Measurements from ENCODE around the gene PPARD.

DNA sequence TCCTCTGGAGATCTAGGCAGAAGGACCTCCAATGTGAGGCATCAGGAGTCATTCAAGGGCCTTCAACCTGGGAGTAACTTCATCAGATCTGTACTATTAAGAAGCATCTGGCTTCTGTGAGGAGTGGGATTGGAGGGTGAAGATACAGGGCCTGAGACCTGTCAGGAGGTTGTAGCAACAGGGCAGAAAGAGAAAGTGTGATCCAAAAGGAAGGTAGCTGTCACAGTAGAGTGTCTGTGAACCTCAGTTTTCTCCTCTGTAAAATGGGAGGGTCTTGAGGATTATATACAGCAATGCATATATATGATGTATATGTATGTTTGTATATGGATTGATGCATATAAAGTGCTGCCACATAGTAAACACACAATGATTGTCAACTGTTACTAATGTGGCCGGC lies 123.3 kb downstream of the PPARD start:
- TF ChIP-seq, protein P1, sequence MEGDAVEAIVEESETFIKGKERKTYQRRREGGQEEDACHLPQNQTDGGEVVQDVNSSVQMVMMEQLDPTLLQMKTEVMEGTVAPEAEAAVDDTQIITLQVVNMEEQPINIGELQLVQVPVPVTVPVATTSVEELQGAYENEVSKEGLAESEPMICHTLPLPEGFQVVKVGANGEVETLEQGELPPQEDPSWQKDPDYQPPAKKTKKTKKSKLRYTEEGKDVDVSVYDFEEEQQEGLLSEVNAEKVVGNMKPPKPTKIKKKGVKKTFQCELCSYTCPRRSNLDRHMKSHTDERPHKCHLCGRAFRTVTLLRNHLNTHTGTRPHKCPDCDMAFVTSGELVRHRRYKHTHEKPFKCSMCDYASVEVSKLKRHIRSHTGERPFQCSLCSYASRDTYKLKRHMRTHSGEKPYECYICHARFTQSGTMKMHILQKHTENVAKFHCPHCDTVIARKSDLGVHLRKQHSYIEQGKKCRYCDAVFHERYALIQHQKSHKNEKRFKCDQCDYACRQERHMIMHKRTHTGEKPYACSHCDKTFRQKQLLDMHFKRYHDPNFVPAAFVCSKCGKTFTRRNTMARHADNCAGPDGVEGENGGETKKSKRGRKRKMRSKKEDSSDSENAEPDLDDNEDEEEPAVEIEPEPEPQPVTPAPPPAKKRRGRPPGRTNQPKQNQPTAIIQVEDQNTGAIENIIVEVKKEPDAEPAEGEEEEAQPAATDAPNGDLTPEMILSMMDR (IDR thresholded peaks at IDR 0.05), result no peak
- TF ChIP-seq POLR2A (IDR thresholded peaks at IDR 0.05), result no peak

Measured in uterus (tissue), 2 donors.